Mucosa of descending colon (tissue), 3 donors: ENCODE results near the gene NR1D2. TPM values are rescaled to one million over a fixed set of nuclear protein-coding genes. Genes with fewer than 3 reads are reported as not detected.

Experiments used
- ATAC-seq: fragments of 200-7000 bp; cut with Tn5 transposase; one replicate; pipeline ENCODE4 v1.9.1; 2020; ENCODE audit warnings: mild to moderate bottlenecking, moderate library complexity
- DNase-seq, 3 donors: peaks; one replicate each; pipeline ENCODE4 v3.0.0-alpha.2; 2020
- H3K36me3 ChIP-seq: fragments of 200-600 bp; one replicate; pipeline ENCODE4 v1.8.0; 2021; ENCODE audit warnings: low read depth, mild to moderate bottlenecking
- H3K4me1 ChIP-seq: fragments of 200-600 bp; one replicate; pipeline ENCODE4 v1.8.0; 2021; ENCODE audit warnings: low read depth, mild to moderate bottlenecking
- H3K4me3 ChIP-seq: fragments of 200-600 bp; one replicate; pipeline ENCODE4 v1.8.0; 2021; ENCODE audit warnings: mild to moderate bottlenecking
- H3K9me3 ChIP-seq: fragments of 200-600 bp; one replicate; pipeline ENCODE4 v1.8.0; 2021; ENCODE audit warnings: mild to moderate bottlenecking
- CTCF ChIP-seq: fragments of 200-600 bp; IDR thresholded peaks from one replicate; pipeline ENCODE4 v1.8.0; 2022; ENCODE audit warnings: antibody characterized with exemption, mild to moderate bottlenecking
- intact Hi-C, 2 donors: fragments of 100-400 bp; cut with DNase I in 1 of 2; cut with micrococcal nuclease in 1 of 2; formaldehyde crosslinking; loops; one replicate each; pipeline versions ENCODE4 v1.11.0 to v1.11.1; 2022; cut with DNase I, micrococcal nuclease
- total RNA-seq, 3 donors: library from RNA; stranded (reverse); fragmentation: NEBNext Ultra II Directional in 2 of 3; extraction: Animal tissue kit (Norgen Biotek cat#: 25700) in 2 of 3; gene quantifications; one replicate each; pipeline versions ENCODE4 v1.2.1 to v1.2.4, GENCODE V29; 2021 to 2023
- donor health status: DM: no; HTN: no; CAD: no; lungs with moderate emphysema.
- donor health status: DM: no; HTN: no; CAD: no.
- donor health status: DM: no; HTN: yes; CAD: no.

NR1D2 gene
- total RNA-seq, 3 donors from 2014 or later = 16.5 to 37.8 (median 28.5) TPM

GRCh38 chr3:23991683-23992628 lies 46.9 kb downstream of the NR1D2 start:
- no peak for ATAC-seq
- Histone ChIP-seq H3K36me3 (no peaks in the 10 kb centered on the region), H3K4me1 (no peaks in the 10 kb centered on the region), H3K9me3 (no peaks in the 10 kb centered on the region), H3K4me3 (no peak overlapping the region)
- TF ChIP-seq CTCF = no peak
- intact Hi-C loops = no loop called here
- no peak for DNase-seq

GRCh38 chr3:23993556-23994243 lies 48.6 kb downstream of the NR1D2 start:
- ATAC-seq (no peak), DNase-seq (no peak)

GRCh38 chr3:23994244-23994569 lies 49.1 kb downstream of the NR1D2 start:
- H3K4me1 ChIP-seq = no peaks in the 10 kb centered on the region
- H3K9me3 ChIP-seq = no peaks in the 10 kb centered on the region
- no peak for ATAC-seq
- DNase-seq = no peak
- no peak overlapping the region for H3K4me3 ChIP-seq
- intact Hi-C loops = no loop called here
- H3K36me3 ChIP-seq = no peaks in the 10 kb centered on the region
- TF ChIP-seq CTCF = no peak

More at GRCh38 chr3:23993556-23994243, 48.6 kb downstream of the NR1D2 start:
- H3K4me1 ChIP-seq = no peaks in the 10 kb centered on the region
- no peaks in the 10 kb centered on the region for H3K36me3 ChIP-seq
- no peak for TF ChIP-seq CTCF
- H3K9me3 ChIP-seq = no peaks in the 10 kb centered on the region
- intact Hi-C loops = no loop called here
- H3K4me3 ChIP-seq = no peak overlapping the region

GRCh38 chr3:23995219-23995618 lies 50.1 kb downstream of the NR1D2 start:
- no peak for TF ChIP-seq CTCF
- H3K36me3 ChIP-seq = no peaks in the 10 kb centered on the region
- ATAC-seq (no peak), DNase-seq (no peak)
- H3K9me3 ChIP-seq = no peaks in the 10 kb centered on the region
- no peak overlapping the region for H3K4me3 ChIP-seq
- H3K4me1 ChIP-seq = no peaks in the 10 kb centered on the region
- intact Hi-C loops = no loop called here

- intact Hi-C loops = no loop called here
These were observed 51.0 kb downstream of the NR1D2 start for GRCh38 chr3:23996095-23996524.

More at GRCh38 chr3:23996095-23996524, 51.0 kb downstream of the NR1D2 start:
- Histone ChIP-seq H3K36me3 (no peaks in the 10 kb centered on the region), H3K9me3 (no peaks in the 10 kb centered on the region), H3K4me1 (no peaks in the 10 kb centered on the region), H3K4me3 (no peak overlapping the region)
- DNase-seq = no peak
- ATAC-seq = no peak
- TF ChIP-seq CTCF = no peak
